ENCODE measurements around the gene NLK. TPM values are rescaled to one million over a fixed set of nuclear protein-coding genes. Genes with fewer than 3 reads are reported as not detected.

Gene NLK
- total and polyA plus RNA-seq, 5 donors from 2014 or later, result 1.7 to 16.0 (median 1.9) TPM

- Histone ChIP-seq H3K27ac (ENCODE audit: insufficient read depth, low read length, poor library complexity, severe bottlenecking) (no peak overlapping the region), H3K36me3 (ENCODE audit: control insufficient read depth, insufficient read depth, low read length) (no peaks in the 10 kb centered on the region), H3K9me3 (ENCODE audit: control insufficient read depth in 2 of 2, low read length in 2 of 2) (no peaks in the 10 kb centered on the region), H3K4me1 (ENCODE audit: control insufficient read depth, insufficient read depth, low read length, poor library complexity, severe bottlenecking) (no peaks in the 10 kb centered on the region), H3K27me3 (ENCODE audit: control insufficient read depth, insufficient read depth, low read length) (no peaks in the 10 kb centered on the region), H3K4me3 (ENCODE audit: low read depth, low read length) (no peak overlapping the region)
- Mint-ChIP-seq H3K36me3 (peaks cover 9% of the 10 kb centered on the region), H3K9me3 (no peaks in the 10 kb centered on the region), H3K4me1 (peaks cover 0 to 3% (median 0%) of the 10 kb centered on the region in 4 donors), H3K27me3 (no peaks in the 10 kb centered on the region), H3K4me3 (no peak overlapping the region), H3K27ac (no peak overlapping the region)
- no peak for ATAC-seq (ENCODE audit: low read depth in 2 of 2)
- DNase-seq, result no peak
Measured at GRCh38 chr17:28160610-28161009, 118.1 kb downstream of the NLK start.

GRCh38 chr17:28161311-28161710 is 118.8 kb downstream of the NLK start:
- H3K27ac Mint-ChIP-seq, result no peak overlapping the region
- H3K27me3 ChIP-seq (ENCODE audit: control insufficient read depth, insufficient read depth, low read length), result no peaks in the 10 kb centered on the region
- ATAC-seq (ENCODE audit: low read depth in 2 of 2), result no peak
- no peaks in the 10 kb centered on the region for H3K36me3 ChIP-seq (ENCODE audit: control insufficient read depth, insufficient read depth, low read length)
- H3K36me3 Mint-ChIP-seq, result peaks cover 9% of the 10 kb centered on the region
- H3K27ac ChIP-seq (ENCODE audit: insufficient read depth, low read length, poor library complexity, severe bottlenecking), result no peak overlapping the region
- H3K4me1 ChIP-seq (ENCODE audit: control insufficient read depth, insufficient read depth, low read length, poor library complexity, severe bottlenecking), result no peaks in the 10 kb centered on the region
- H3K27me3 Mint-ChIP-seq, result no peaks in the 10 kb centered on the region
- H3K4me1 Mint-ChIP-seq, result peaks cover 0 to 3% (median 0%) of the 10 kb centered on the region in 4 donors
- H3K9me3 ChIP-seq (ENCODE audit: control insufficient read depth in 2 of 2, low read length in 2 of 2), result no peaks in the 10 kb centered on the region
- no peak overlapping the region for H3K4me3 ChIP-seq (ENCODE audit: low read depth, low read length)
- no peak for DNase-seq
- H3K9me3 Mint-ChIP-seq, result no peaks in the 10 kb centered on the region
- H3K4me3 Mint-ChIP-seq, result no peak overlapping the region

GRCh38 chr17:28166478-28166877 is 124.0 kb downstream of the NLK start:
- no peaks in the 10 kb centered on the region for H3K9me3 Mint-ChIP-seq
- H3K27me3 ChIP-seq (ENCODE audit: control insufficient read depth, insufficient read depth, low read length), result no peaks in the 10 kb centered on the region
- no peak overlapping the region for H3K27ac Mint-ChIP-seq
- H3K4me1 ChIP-seq (ENCODE audit: control insufficient read depth, insufficient read depth, low read length, poor library complexity, severe bottlenecking), result no peaks in the 10 kb centered on the region
- no peaks in the 10 kb centered on the region for H3K27me3 Mint-ChIP-seq
- H3K4me1 Mint-ChIP-seq, result peaks cover 0 to 3% (median 0%) of the 10 kb centered on the region in 4 donors
- H3K4me3 Mint-ChIP-seq, result no peak overlapping the region
- H3K27ac ChIP-seq (ENCODE audit: insufficient read depth, low read length, poor library complexity, severe bottlenecking), result no peak overlapping the region
- ATAC-seq (ENCODE audit: low read depth in 2 of 2) (no peak), DNase-seq (no peak)
- no peaks in the 10 kb centered on the region for H3K9me3 ChIP-seq (ENCODE audit: control insufficient read depth in 2 of 2, low read length in 2 of 2)
- H3K36me3 ChIP-seq (ENCODE audit: control insufficient read depth, insufficient read depth, low read length), result peaks cover 13% of the 10 kb centered on the region
- H3K36me3 Mint-ChIP-seq, result peaks cover 28% of the 10 kb centered on the region
- H3K4me3 ChIP-seq (ENCODE audit: low read depth, low read length), result no peak overlapping the region

GRCh38 chr17:28169621-28170349 is 127.3 kb downstream of the NLK start:
- Histone ChIP-seq H3K27ac (ENCODE audit: insufficient read depth, low read length, poor library complexity, severe bottlenecking) (no peak overlapping the region), H3K9me3 (ENCODE audit: control insufficient read depth in 2 of 2, low read length in 2 of 2) (no peaks in the 10 kb centered on the region), H3K4me1 (ENCODE audit: control insufficient read depth, insufficient read depth, low read length, poor library complexity, severe bottlenecking) (peaks cover 7% of the 10 kb centered on the region), H3K27me3 (ENCODE audit: control insufficient read depth, insufficient read depth, low read length) (no peaks in the 10 kb centered on the region), H3K36me3 (ENCODE audit: control insufficient read depth, insufficient read depth, low read length) (peaks cover 16% of the 10 kb centered on the region), H3K4me3 (ENCODE audit: low read depth, low read length) (no peak overlapping the region)
- no peaks in the 10 kb centered on the region for H3K27me3 Mint-ChIP-seq
- H3K4me3 Mint-ChIP-seq, result no peak overlapping the region
- H3K9me3 Mint-ChIP-seq, result no peaks in the 10 kb centered on the region
- ATAC-seq (ENCODE audit: low read depth in 2 of 2), result no peak
- peaks cover 5 to 23% (median 15%) of the 10 kb centered on the region in 4 donors for H3K4me1 Mint-ChIP-seq
- DNase-seq, result no peak
- peak overlapping the region in 1 of 3 donors; percentile 2 for H3K27ac Mint-ChIP-seq
- peaks cover 36% of the 10 kb centered on the region for H3K36me3 Mint-ChIP-seq

- no peak for DNase-seq
- ATAC-seq (ENCODE audit: low read depth in 2 of 2), result no peak
Measured at GRCh38 chr17:28170771-28171170, 128.3 kb downstream of the NLK start.

GRCh38 chr17:28173031-28173561 is 130.6 kb downstream of the NLK start:
- no peak overlapping the region for H3K27ac ChIP-seq (ENCODE audit: insufficient read depth, low read length, poor library complexity, severe bottlenecking)
- H3K27ac Mint-ChIP-seq, result peak overlapping the region; percentile 39 to 66 (median 55)
- H3K9me3 ChIP-seq (ENCODE audit: control insufficient read depth in 2 of 2, low read length in 2 of 2), result no peaks in the 10 kb centered on the region
- H3K4me3 ChIP-seq (ENCODE audit: low read depth, low read length), result no peak overlapping the region
- H3K9me3 Mint-ChIP-seq, result no peaks in the 10 kb centered on the region
- no peak for DNase-seq
- H3K4me3 Mint-ChIP-seq, result no peak overlapping the region
- no peak for ATAC-seq (ENCODE audit: low read depth in 2 of 2)
- H3K36me3 ChIP-seq (ENCODE audit: control insufficient read depth, insufficient read depth, low read length), result peaks cover 16% of the 10 kb centered on the region
- peaks cover 42% of the 10 kb centered on the region for H3K36me3 Mint-ChIP-seq
- no peaks in the 10 kb centered on the region for H3K27me3 Mint-ChIP-seq
- H3K4me1 Mint-ChIP-seq, result peaks cover 6 to 23% (median 15%) of the 10 kb centered on the region in 4 donors
- H3K27me3 ChIP-seq (ENCODE audit: control insufficient read depth, insufficient read depth, low read length), result no peaks in the 10 kb centered on the region
- peaks cover 8% of the 10 kb centered on the region for H3K4me1 ChIP-seq (ENCODE audit: control insufficient read depth, insufficient read depth, low read length, poor library complexity, severe bottlenecking)

More at GRCh38 chr17:28170771-28171170, 128.3 kb downstream of the NLK start:
- H3K9me3 ChIP-seq (ENCODE audit: control insufficient read depth in 2 of 2, low read length in 2 of 2), result no peaks in the 10 kb centered on the region
- Mint-ChIP-seq H3K4me1 (peaks cover 6 to 23% (median 15%) of the 10 kb centered on the region in 4 donors), H3K27ac (no peak overlapping the region), H3K36me3 (peaks cover 39% of the 10 kb centered on the region), H3K9me3 (no peaks in the 10 kb centered on the region), H3K27me3 (no peaks in the 10 kb centered on the region), H3K4me3 (no peak overlapping the region)
- H3K4me1 ChIP-seq (ENCODE audit: control insufficient read depth, insufficient read depth, low read length, poor library complexity, severe bottlenecking), result peaks cover 8% of the 10 kb centered on the region
- H3K27me3 ChIP-seq (ENCODE audit: control insufficient read depth, insufficient read depth, low read length), result no peaks in the 10 kb centered on the region
- H3K27ac ChIP-seq (ENCODE audit: insufficient read depth, low read length, poor library complexity, severe bottlenecking), result no peak overlapping the region
- H3K36me3 ChIP-seq (ENCODE audit: control insufficient read depth, insufficient read depth, low read length), result peaks cover 16% of the 10 kb centered on the region
- no peak overlapping the region for H3K4me3 ChIP-seq (ENCODE audit: low read depth, low read length)

- H3K27me3 Mint-ChIP-seq, result no peaks in the 10 kb centered on the region
- Histone ChIP-seq H3K9me3 (ENCODE audit: control insufficient read depth in 2 of 2, low read length in 2 of 2) (no peaks in the 10 kb centered on the region), H3K36me3 (ENCODE audit: control insufficient read depth, insufficient read depth, low read length) (peaks cover 11% of the 10 kb centered on the region), H3K27ac (ENCODE audit: insufficient read depth, low read length, poor library complexity, severe bottlenecking) (no peak overlapping the region), H3K4me1 (ENCODE audit: control insufficient read depth, insufficient read depth, low read length, poor library complexity, severe bottlenecking) (peaks cover 8% of the 10 kb centered on the region), H3K4me3 (ENCODE audit: low read depth, low read length) (no peak overlapping the region), H3K27me3 (ENCODE audit: control insufficient read depth, insufficient read depth, low read length) (no peaks in the 10 kb centered on the region)
- DNase-seq, result no peak
- H3K36me3 Mint-ChIP-seq, result peaks cover 42% of the 10 kb centered on the region
- ATAC-seq (ENCODE audit: low read depth in 2 of 2), result no peak
- H3K4me1 Mint-ChIP-seq, result peaks cover 8 to 23% (median 15%) of the 10 kb centered on the region in 4 donors
- no peak overlapping the region for H3K4me3 Mint-ChIP-seq
- no peaks in the 10 kb centered on the region for H3K9me3 Mint-ChIP-seq
- H3K27ac Mint-ChIP-seq, result peak overlapping the region in 2 of 3 donors; percentile 8 to 55
Measured at GRCh38 chr17:28173801-28174200, 131.3 kb downstream of the NLK start.
